Bronchial epithelial cell (primary cell): Measurements from ENCODE around the gene E2F3. TPM values are rescaled to one million over a fixed set of nuclear protein-coding genes. Genes with fewer than 3 reads are reported as not detected.
"Not testable (repeated sequence)": the region's sequence is repeated elsewhere in the genome, so short reads cannot be mapped to it uniquely, and the experiment has no call there.

Experiments
- DNase-seq: peaks from one replicate; pipeline ENCODE4 v3.0.0-alpha.2; 2010; ENCODE audit warnings: low read depth
- FAIRE-seq: peaks from 2 replicates; lab custom pipeline; 2011; peaks lifted over from hg19 to GRCh38; lab: Jason Lieb, UNC
- H3K27me3 ChIP-seq: 2 replicates; pipeline ENCODE4 v1.5.1; 2011; ENCODE audit warnings: low read length; ENCODE audit not compliant: control insufficient read depth, insufficient read depth
- H3K36me3 ChIP-seq: 2 replicates; pipeline ENCODE4 v1.5.1; 2011; ENCODE audit warnings: low read length; ENCODE audit not compliant: control insufficient read depth, insufficient read depth
- H3K4me3 ChIP-seq: 2 replicates; pipeline ENCODE4 v1.5.1; 2011; ENCODE audit warnings: mild to moderate bottlenecking, low read depth, low read length, control low read depth
- total RNA-seq: library from RNA; depleted of rRNA; stranded (reverse); fragments of >200 nt; gene quantifications from 2 replicates; pipeline ENCODE4 v1.2.1, GENCODE V29; 2014
- TF ChIP-seq, protein P1 (sequence below): IDR thresholded peaks from 2 replicates; pipeline ENCODE4 v1.5.1; 2011; ENCODE audit warnings: mild to moderate bottlenecking, moderate library complexity, low read length, control low read depth, inconsistent platforms; ENCODE audit not compliant: insufficient read depth, severe bottlenecking

The E2F3 gene
- total RNA-seq, 1 donor from 2014 or later = 2.6 TPM

DNA sequence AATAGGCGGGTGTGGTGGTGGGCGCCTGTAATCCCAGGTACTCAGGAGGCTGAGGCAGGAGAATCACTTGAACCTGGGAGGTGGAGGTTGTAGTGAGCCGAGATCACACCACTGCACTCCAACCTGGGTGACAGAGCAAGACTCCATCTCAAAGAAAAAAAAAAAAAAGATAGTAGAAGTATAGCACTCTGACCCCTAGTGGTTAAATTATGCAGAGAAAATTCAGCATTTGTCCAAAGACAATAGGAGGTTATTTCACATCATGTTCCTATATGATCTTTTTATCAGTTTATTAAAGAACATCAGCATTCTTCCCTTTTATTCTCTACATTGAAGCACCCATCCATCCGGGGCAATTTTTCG is 127.4 kb downstream of the E2F3 start:
- TF ChIP-seq, protein P1, sequence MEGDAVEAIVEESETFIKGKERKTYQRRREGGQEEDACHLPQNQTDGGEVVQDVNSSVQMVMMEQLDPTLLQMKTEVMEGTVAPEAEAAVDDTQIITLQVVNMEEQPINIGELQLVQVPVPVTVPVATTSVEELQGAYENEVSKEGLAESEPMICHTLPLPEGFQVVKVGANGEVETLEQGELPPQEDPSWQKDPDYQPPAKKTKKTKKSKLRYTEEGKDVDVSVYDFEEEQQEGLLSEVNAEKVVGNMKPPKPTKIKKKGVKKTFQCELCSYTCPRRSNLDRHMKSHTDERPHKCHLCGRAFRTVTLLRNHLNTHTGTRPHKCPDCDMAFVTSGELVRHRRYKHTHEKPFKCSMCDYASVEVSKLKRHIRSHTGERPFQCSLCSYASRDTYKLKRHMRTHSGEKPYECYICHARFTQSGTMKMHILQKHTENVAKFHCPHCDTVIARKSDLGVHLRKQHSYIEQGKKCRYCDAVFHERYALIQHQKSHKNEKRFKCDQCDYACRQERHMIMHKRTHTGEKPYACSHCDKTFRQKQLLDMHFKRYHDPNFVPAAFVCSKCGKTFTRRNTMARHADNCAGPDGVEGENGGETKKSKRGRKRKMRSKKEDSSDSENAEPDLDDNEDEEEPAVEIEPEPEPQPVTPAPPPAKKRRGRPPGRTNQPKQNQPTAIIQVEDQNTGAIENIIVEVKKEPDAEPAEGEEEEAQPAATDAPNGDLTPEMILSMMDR = peak; percentile 14
- H3K27me3 ChIP-seq, FAIRE-seq, H3K36me3 ChIP-seq, H3K4me3 ChIP-seq: not testable (repeated sequence)
- DNase-seq = peak; percentile 48

DNA sequence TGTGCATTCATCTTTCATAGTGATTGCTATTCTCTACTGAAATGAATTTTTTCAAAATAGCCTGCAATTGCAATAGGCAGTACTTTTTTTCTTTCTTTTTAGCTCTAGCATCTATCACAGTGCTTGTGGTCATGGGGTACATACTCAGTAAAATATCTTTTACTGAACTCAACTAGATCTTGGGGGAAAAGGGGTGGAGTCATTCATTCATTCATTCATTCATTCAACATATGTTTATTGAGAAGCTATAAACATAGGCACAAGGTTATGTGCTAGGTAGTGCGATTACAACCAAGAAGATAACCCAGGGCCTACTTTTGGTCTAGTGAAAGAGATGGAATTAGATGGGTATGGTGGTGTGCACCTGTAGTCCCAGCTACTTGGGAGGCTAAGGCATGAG is 131.2 kb downstream of the E2F3 start:
- Histone ChIP-seq H3K36me3 (no peaks in the 10 kb centered on the region), H3K4me3 (no peak overlapping the region), H3K27me3 (no peaks in the 10 kb centered on the region)
- TF ChIP-seq, protein P1 = no peak
- no peak for DNase-seq
- no peak for FAIRE-seq

DNA sequence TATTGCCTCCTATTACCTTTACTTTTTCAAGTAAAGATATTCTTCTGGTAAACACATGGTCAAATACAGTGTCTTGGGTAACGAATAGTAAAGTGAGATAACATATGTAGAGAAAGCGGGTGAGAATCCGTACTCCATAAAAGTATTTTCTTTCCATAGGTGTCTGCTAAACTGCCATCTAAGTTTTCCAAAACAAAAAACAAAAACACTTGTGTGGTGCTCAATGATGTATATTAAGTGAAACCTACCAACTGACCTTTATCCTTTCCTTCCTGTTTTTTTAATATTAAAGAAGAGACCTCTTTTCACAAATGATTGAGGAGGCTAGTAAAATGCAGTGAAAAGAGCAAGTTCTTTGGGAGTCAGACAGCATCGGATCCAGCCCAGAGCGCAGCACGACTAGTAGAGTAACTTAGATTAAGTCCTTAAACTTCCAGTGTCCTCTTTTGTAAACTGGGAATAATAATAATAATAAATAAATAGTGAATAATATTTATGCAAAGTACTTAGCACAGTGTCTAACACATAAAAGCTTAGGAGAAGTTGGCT is 132.1 kb downstream of the E2F3 start:
- H3K36me3 ChIP-seq = no peaks in the 10 kb centered on the region
- no peaks in the 10 kb centered on the region for H3K27me3 ChIP-seq
- TF ChIP-seq, protein P1 = no peak
- no peak for DNase-seq
- FAIRE-seq = no peak
- H3K4me3 ChIP-seq = peak overlapping the region; percentile 73

DNA sequence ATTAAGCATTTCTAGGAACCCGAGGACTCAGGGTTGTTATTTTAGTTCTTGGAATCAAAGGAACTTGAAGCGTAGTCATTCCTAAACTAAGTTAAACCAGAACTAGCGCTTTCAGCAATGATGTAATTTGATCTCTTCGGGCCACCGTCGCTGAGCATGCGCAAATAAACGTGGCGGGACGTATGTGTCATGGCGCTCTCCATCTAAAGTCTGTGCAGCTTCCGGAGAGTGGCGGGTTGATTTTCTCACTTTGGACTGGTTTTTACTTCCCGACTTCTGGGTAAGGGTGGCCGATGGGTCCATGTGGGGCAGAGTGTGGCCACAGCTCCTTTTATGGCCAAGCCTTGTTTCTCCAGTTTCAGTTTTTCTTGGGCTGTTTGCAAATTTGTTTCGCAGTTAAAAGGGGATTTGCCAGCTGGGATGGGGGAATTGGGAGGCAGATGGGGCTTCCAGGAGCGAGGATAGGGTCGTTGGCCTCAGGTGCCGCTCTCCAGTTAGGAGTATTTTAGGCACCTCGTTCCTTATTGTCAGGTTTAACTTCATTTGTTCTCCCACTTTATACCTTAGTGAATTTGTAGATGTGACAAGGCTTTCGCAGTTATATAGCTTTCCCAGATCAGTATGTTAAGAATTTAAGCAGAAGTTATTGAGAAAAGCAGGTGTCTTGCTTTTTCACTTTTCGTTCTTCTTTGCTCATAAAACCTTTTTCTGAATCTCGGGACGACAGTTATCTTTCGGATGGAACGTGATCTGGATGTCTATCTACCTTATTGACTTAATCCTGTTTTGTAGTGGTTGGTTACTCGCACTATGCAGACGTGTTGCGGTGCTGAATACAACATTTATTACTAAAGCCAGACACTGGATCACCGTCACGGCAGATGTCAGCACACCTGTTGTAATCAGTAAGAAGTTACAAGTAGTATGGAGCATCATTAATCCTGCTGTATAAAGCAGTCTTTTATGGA is 132.9 kb downstream of the E2F3 start, which contains the start of gene CDKAL1:
Gene CDKAL1, plus strand, starts transcription at position 163 of the 968 bp plus-strand sequence. CDS start 11,894 bp downstream, outside the sequence.
- FAIRE-seq = no peak
- peak; percentile 88 for DNase-seq

DNA sequence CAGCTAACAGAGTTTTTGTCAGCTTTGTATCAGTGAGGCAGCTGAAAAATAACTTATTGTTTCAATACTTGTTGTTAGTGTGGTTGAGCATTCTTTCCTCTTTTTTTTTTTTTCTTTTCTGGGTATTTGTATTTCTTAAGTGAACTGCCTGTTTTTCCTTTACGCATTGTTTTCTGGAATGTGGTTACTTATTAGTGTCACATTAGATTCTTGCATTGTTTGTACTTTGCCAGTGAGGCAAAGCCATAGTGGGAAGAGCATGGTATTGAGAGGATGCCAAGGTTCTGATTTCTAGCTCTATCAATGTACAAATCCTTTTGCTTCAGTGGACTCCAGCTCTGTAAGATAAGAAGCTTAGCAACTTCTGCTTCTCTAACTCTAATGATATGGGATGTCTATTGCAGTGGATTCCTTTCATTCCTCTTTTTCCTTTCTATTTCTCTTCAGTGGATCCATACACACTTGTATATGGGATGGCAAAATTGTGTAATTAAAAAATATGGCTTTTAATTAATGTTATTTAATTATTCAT is 136.5 kb downstream of the E2F3 start:
- FAIRE-seq (no peak), DNase-seq (no peak)
- Histone ChIP-seq H3K27me3 (no peaks in the 10 kb centered on the region), H3K4me3 (no peak overlapping the region), H3K36me3 (no peaks in the 10 kb centered on the region)
- TF ChIP-seq, protein P1 = no peak

More for the DNA sequence above, 132.9 kb downstream of the E2F3 start, which contains the start of gene CDKAL1:
- H3K36me3 ChIP-seq = no peaks in the 10 kb centered on the region
- peak within 1 kb of the TSS; percentile 73 for H3K4me3 ChIP-seq
- TF ChIP-seq, protein P1 = no peak
- H3K27me3 ChIP-seq = no peaks in the 10 kb centered on the region
